GM12878 (cell line): Measurements from ENCODE around the gene PYGO2. TPM values are rescaled to one million over a fixed set of nuclear protein-coding genes. Genes with fewer than 3 reads are reported as not detected.

Source experiments
- ATF7 ChIP-seq: fragments of 450-650 bp; IDR thresholded peaks from 2 replicates; pipeline ENCODE4 v1.6.1; 2016; ENCODE audit warnings: low read depth, mild to moderate bottlenecking
- CHD4 ChIP-seq: fragments of 200-600 bp; sonication (generic); IDR thresholded peaks from 2 replicates; pipeline ENCODE4 v1.6.1; 2016; ENCODE audit warnings: mild to moderate bottlenecking
- ESRRA ChIP-seq: IDR thresholded peaks from 2 replicates; pipeline ENCODE4 v1.6.1; 2012; ENCODE audit warnings: mild to moderate bottlenecking, low read length, improper control_type of control experiment
- FOS ChIP-seq: IDR thresholded peaks from 3 replicates; pipeline ENCODE4 v1.6.1; 2011; ENCODE audit warnings: borderline replicate concordance; ENCODE audit not compliant: insufficient read length; ENCODE audit errors: extremely low read depth
- GATAD2B ChIP-seq: fragments of 450-650 bp; conservative IDR thresholded peaks from 2 replicates; pipeline ENCODE4 v1.6.1; 2017; ENCODE audit warnings: low read depth, mild to moderate bottlenecking, moderate library complexity
- HDGF ChIP-seq: fragments of 450-650 bp; IDR thresholded peaks from 2 replicates; pipeline ENCODE4 v1.6.1; 2016; ENCODE audit warnings: antibody characterized with exemption
- JUND ChIP-seq: IDR thresholded peaks from 2 replicates; pipeline ENCODE4 v1.6.1; 2012; ENCODE audit warnings: low read depth, mild to moderate bottlenecking, low read length, improper control_type of control experiment, moderate library complexity
- MTA2 ChIP-seq: fragments of 450-650 bp; IDR thresholded peaks from 2 replicates; pipeline ENCODE4 v1.6.1; 2016; ENCODE audit warnings: low read depth, mild to moderate bottlenecking, moderate library complexity
- NR2C2 ChIP-seq: IDR thresholded peaks from 2 replicates; pipeline ENCODE4 v1.6.1; 2011; ENCODE audit warnings: borderline replicate concordance, low read depth; ENCODE audit not compliant: control insufficient read depth, insufficient read length
- PAX8 ChIP-seq: fragments of 450-650 bp; IDR thresholded peaks from 2 replicates; pipeline ENCODE4 v1.6.1; 2017; ENCODE audit warnings: mild to moderate bottlenecking, moderate library complexity
- POU2F2 ChIP-seq: IDR thresholded peaks from 3 replicates; pipeline ENCODE4 v1.6.1; 2011; ENCODE audit warnings: low read depth, mild to moderate bottlenecking, low read length, borderline replicate concordance
- RFX5 ChIP-seq: IDR thresholded peaks from 2 replicates; pipeline ENCODE4 v1.6.1; 2011; ENCODE audit warnings: low read depth, low read length, improper control_type of control experiment
- YBX1 ChIP-seq: fragments of 450-650 bp; IDR thresholded peaks from 2 replicates; pipeline ENCODE4 v1.6.1; 2016; ENCODE audit warnings: antibody characterized with exemption
- ZBTB33 ChIP-seq: fragments of 450-650 bp; IDR thresholded peaks from 2 replicates; pipeline ENCODE4 v1.6.1; 2017; ENCODE audit warnings: mild to moderate bottlenecking
- ZNF274 ChIP-seq: IDR thresholded peaks from one replicate; pipeline ENCODE4 v1.8.0; 2011; ENCODE audit not compliant: insufficient read length, insufficient read depth
- ZSCAN29 ChIP-seq: fragments of 450-650 bp; IDR thresholded peaks from 2 replicates; pipeline ENCODE4 v1.6.1; 2017; ENCODE audit warnings: mild to moderate bottlenecking, moderate library complexity
- polyA plus RNA-seq, 11 experiments: library from polyadenylated mRNA; depleted of rRNA in 4 of 11; unstranded in 6 of 11; stranded (reverse) in 5 of 11; fragments of >200 nt; fragmentation: Nextera tagmentation in 4 of 11; fragmentation: Illumina TruSeq in 1 of 11; extraction: Ambion mirVana in 4 of 11; extraction: Trizol in 1 of 11; gene quantifications; 1 replicate in 1 of 11; 2 replicates in 10 of 11; pipeline versions ENCODE4 v1.2.1 to v1.2.3, GENCODE V29; 2011 to 2016; ENCODE audit warnings: inconsistent platforms in 2 of 11, missing spikeins in 2 of 11, low read depth in 1 of 11
- total RNA-seq, 4 experiments: library from RNA; depleted of rRNA in 3 of 4; stranded (reverse); fragments of >200 nt in 3 of 4; fragmentation: Illumina TruSeq in 1 of 4; extraction: Trizol in 1 of 4; gene quantifications; 2 replicates each; pipeline versions ENCODE4 v1.2.1 to v1.2.3, GENCODE V29; 2013 to 2021
- TF ChIP-seq, protein P1 (sequence below): IDR thresholded peaks from 2 replicates; pipeline ENCODE4 v1.6.1; 2011; ENCODE audit warnings: low read depth, mild to moderate bottlenecking, low read length, moderate library complexity, borderline replicate concordance; ENCODE audit errors: extremely low read depth
- TF ChIP-seq, protein P2 (sequence below): fragments of 450-650 bp; IDR thresholded peaks from 2 replicates; pipeline ENCODE4 v1.6.1; 2014; ENCODE audit warnings: mild to moderate bottlenecking
- TF ChIP-seq, protein P3 (sequence below): IDR thresholded peaks from 2 replicates; pipeline ENCODE4 v1.6.1; 2011; ENCODE audit warnings: mild to moderate bottlenecking, low read depth, low read length, moderate library complexity; ENCODE audit not compliant: insufficient replicate concordance

PYGO2 gene
- total and polyA plus RNA-seq, 10 of the 15 experiments (the other 5 are each of a cell fraction or from before 2014, with no cell fraction given), result 8.1 to 33.8 (median 23.5) TPM

DNA sequence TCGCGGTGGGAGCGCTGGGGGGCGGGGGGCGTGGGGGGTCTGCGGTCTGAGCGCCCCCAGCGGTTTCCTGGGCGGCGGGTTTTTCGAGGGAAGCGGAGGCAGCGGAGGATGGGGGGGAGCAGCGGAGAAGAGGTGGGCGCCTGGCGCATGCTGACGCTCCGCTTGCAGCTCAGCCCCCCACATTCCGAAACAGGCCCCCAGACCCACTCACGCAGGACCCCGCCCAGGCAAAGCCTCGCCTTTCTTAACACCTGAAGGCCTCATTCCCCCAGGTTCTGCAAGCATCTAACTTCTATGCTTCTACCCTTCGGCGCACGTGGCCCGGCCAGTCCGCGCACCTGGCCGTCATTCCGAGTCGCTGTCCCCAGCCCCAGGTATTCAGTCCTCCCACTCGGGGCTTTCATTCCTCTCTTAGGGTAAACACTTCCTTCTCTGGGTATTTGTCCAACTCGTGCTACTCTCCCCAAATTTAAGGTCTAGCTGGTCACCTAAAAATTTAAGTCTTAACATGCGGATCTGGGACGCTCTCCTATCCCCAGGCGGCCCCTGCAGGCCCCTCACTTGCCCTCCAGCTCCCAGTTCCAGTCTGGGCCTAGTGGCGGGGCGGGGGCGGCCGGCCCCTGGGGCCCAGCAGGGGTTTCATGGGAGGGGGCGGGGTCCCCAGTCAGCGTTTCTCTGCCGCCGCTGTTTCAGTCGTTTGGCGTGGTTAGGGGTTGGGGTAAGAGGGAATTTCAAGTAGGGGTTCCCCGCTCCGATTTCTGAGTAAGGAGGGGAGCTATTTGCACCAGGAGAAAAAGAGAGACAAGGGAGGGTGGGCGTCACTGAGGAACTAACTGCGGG lies 38.2 kb upstream of the PYGO2 start (continued):
- TF ChIP-seq, protein P1, sequence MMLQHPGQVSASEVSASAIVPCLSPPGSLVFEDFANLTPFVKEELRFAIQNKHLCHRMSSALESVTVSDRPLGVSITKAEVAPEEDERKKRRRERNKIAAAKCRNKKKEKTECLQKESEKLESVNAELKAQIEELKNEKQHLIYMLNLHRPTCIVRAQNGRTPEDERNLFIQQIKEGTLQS, result no peak
- TF ChIP-seq POU2F2 (0 out of 3 replicates have a peak, but pooled peaks have one; percentile 16), ZSCAN29 (no peak), MTA2 (0 out of 2 replicates have a peak, but pooled peaks have one; percentile 14), FOS (no peak), ESRRA (no peak), PAX8 (no peak), ZNF274 (no peak), YBX1 (no peak), ZBTB33 (no peak), RFX5 (no peak), GATAD2B (peak; percentile 20; the same call in 1 of the 2 replicates), CHD4 (no peak), NR2C2 (no peak), ATF7 (peak; percentile 24; the same call in 1 of the 2 replicates), JUND (no peak), HDGF (no peak)
- TF ChIP-seq, protein P2, sequence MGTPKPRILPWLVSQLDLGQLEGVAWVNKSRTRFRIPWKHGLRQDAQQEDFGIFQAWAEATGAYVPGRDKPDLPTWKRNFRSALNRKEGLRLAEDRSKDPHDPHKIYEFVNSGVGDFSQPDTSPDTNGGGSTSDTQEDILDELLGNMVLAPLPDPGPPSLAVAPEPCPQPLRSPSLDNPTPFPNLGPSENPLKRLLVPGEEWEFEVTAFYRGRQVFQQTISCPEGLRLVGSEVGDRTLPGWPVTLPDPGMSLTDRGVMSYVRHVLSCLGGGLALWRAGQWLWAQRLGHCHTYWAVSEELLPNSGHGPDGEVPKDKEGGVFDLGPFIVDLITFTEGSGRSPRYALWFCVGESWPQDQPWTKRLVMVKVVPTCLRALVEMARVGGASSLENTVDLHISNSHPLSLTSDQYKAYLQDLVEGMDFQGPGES, result no peak
- TF ChIP-seq, protein P3, sequence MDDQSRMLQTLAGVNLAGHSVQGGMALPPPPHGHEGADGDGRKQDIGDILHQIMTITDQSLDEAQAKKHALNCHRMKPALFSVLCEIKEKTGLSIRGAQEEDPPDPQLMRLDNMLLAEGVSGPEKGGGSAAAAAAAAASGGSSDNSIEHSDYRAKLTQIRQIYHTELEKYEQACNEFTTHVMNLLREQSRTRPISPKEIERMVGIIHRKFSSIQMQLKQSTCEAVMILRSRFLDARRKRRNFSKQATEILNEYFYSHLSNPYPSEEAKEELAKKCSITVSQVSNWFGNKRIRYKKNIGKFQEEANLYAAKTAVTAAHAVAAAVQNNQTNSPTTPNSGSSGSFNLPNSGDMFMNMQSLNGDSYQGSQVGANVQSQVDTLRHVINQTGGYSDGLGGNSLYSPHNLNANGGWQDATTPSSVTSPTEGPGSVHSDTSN, result peak; percentile 33
- TF ChIP-seq, all 136 proteins: peak for 33
